OCI-LY7 (cell line): ENCODE measurements around the gene RIN3. TPM values are rescaled to one million over a fixed set of nuclear protein-coding genes. Genes with fewer than 3 reads are reported as not detected.

Experiments
- BruUV-seq: library from RNA; stranded (reverse); fragments of 400-500 nt; replicated peaks from 2 replicates; lab custom pipeline; 2021; lab: Mats Ljungman, UMichigan
- CTCF ChIA-PET: fragments of 300-600 bp; sonication (Branson Sonifier 250); formaldehyde crosslinking; loops from one replicate; lab custom pipeline; 2022; ENCODE audit warnings: antibody characterized with exemption; ENCODE audit not compliant: unreplicated experiment; lab: Charles Lee
- POLR2A ChIA-PET: fragments of 300-600 bp; sonication (Branson Sonifier 250); formaldehyde crosslinking; loops from one replicate; lab custom pipeline; 2022; ENCODE audit warnings: antibody characterized with exemption; lab: Charles Lee
- DNase-seq: peaks from one replicate; pipeline ENCODE4 v3.0.0-alpha.2; 2015; ENCODE audit warnings: low spot score
- H2AFZ ChIP-seq: fragments of 200-600 bp; sonication (generic), shearing (Covaris generic); 2 replicates; pipeline ENCODE4 v1.6.1; 2014; ENCODE audit warnings: mild to moderate bottlenecking, antibody characterized with exemption, low read length, moderate library complexity
- H3K27ac ChIP-seq: fragments of 200-600 bp; sonication (generic); 2 replicates; pipeline ENCODE4 v1.5.1; 2014; ENCODE audit warnings: mixed run types, low read depth, mild to moderate bottlenecking, moderate library complexity, low read length, inconsistent platforms; ENCODE audit not compliant: poor library complexity, severe bottlenecking
- H3K36me3 ChIP-seq: fragments of 200-600 bp; sonication (generic); 2 replicates; pipeline ENCODE4 v1.6.1; 2014; ENCODE audit warnings: mild to moderate bottlenecking, antibody characterized with exemption, low read length, moderate library complexity, mixed read lengths; ENCODE audit not compliant: insufficient read depth
- H3K4me1 ChIP-seq: fragments of 200-600 bp; sonication (generic); 2 replicates; pipeline ENCODE4 v1.5.1; 2014; ENCODE audit warnings: mild to moderate bottlenecking, low read length; ENCODE audit not compliant: insufficient read depth, poor library complexity, severe bottlenecking
- H3K4me2 ChIP-seq: fragments of 200-600 bp; sonication (generic); 2 replicates; pipeline ENCODE4 v1.6.1; 2014; ENCODE audit warnings: mild to moderate bottlenecking, low read length
- H3K4me3 ChIP-seq: fragments of 200-600 bp; sonication (generic); 2 replicates; pipeline ENCODE4 v1.5.1; 2014; ENCODE audit warnings: mild to moderate bottlenecking, low read depth, low read length; ENCODE audit not compliant: poor library complexity, severe bottlenecking
- H3K79me2 ChIP-seq: fragments of 200-600 bp; sonication (generic); 2 replicates; pipeline ENCODE4 v1.6.1; 2016; ENCODE audit warnings: low read depth, mild to moderate bottlenecking, low read length, moderate library complexity, mixed read lengths; ENCODE audit not compliant: insufficient read depth
- H3K9me2 ChIP-seq: fragments of 200-600 bp; sonication (generic); 2 replicates; pipeline ENCODE4 v1.6.1; 2016; ENCODE audit warnings: mild to moderate bottlenecking, low read length, mixed read lengths; ENCODE audit not compliant: insufficient read depth
- H3K9me3 ChIP-seq: fragments of 200-600 bp; sonication (generic); 2 replicates; pipeline ENCODE4 v1.6.1; 2014; ENCODE audit warnings: mild to moderate bottlenecking, mixed run types, low read length, mixed read lengths
- H4K20me1 ChIP-seq: fragments of 200-600 bp; sonication (generic); 2 replicates; pipeline ENCODE4 v1.6.1; 2014; ENCODE audit warnings: mild to moderate bottlenecking, antibody characterized with exemption, low read length, moderate library complexity, mixed read lengths; ENCODE audit not compliant: insufficient read depth
- EZH2phosphoT487 ChIP-seq: fragments of 200-600 bp; sonication (generic); IDR thresholded peaks from 2 replicates; pipeline ENCODE4 v1.6.1; 2018; ENCODE audit warnings: low read depth, borderline replicate concordance, mild to moderate bottlenecking, mixed run types, antibody characterized with exemption, low read length, moderate library complexity, mixed read lengths
- intact Hi-C: fragments of 100-400 bp; cut with micrococcal nuclease; formaldehyde crosslinking; loops from one replicate; pipeline ENCODE4 v1.10.0; 2022; ENCODE audit not compliant: unreplicated experiment
- total RNA-seq, 2 experiments: library from RNA; depleted of rRNA in 1 of 2; stranded (reverse); fragments of >200 nt in 1 of 2; shearing (Covaris generic) in 1 of 2; gene quantifications; 2 replicates each; pipeline ENCODE4 v1.2.3, GENCODE V29; 2014 to 2022
- TF ChIP-seq, protein P1 (sequence below): fragments of 200-600 bp; sonication (generic); conservative IDR thresholded peaks from 2 replicates; pipeline ENCODE4 v1.5.1; 2014; ENCODE audit warnings: mild to moderate bottlenecking, antibody characterized with exemption, low read length, moderate library complexity, mixed read lengths

The RIN3 gene
- total RNA-seq, 2 experiments from 2014 or later: not detected

- ChIA-PET POLR2A (no interaction called here), CTCF (no interaction called here)
Measured at GRCh38 chr14:92482621-92483319, 30.8 kb upstream of the RIN3 start.

DNA sequence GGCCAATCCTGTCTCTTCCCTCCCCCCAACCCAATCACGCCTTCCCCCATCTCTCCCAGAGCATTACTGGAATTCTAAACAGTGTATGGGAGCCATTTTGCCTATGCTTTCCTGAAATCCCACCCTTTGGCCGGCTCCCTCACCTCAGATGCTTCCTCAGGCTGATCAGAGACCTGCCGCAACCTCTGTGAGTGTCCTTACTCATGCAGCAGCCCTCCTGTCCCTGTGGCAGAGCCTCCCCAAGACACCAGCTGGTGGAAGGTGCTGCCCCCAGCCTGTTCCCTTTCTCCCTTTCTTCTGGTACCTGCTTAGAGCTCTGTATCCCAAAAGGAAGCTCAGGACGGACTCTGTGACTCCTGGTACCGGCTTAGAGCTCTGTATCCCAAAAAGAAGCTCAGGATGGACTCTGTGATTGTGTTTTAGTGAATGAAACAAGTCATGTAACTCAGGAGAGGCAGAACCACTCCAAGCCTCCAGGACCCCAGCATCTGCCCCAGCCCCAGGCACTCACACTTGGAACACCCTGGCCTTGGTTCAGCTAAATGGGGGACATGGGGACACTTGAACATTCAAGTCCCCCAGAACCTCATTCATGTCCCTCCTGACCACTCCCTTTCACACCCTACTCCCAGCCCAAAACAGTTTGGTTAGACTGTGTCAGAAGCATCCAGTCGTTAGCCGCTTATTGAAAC, 29.3 kb upstream of the RIN3 start:
- ChIA-PET CTCF (interaction anchor here (0.6 kb wide), 1 partner anchor 279 kb away, joined by 3 read pairs; no protein-coding TSS in a partner anchor), POLR2A (no interaction called here)
- H2AFZ ChIP-seq: no peak overlapping the region
- no peaks in the 10 kb centered on the region for H3K79me2 ChIP-seq
- no peaks in the 10 kb centered on the region for H4K20me1 ChIP-seq
- no peak overlapping the region for H3K4me3 ChIP-seq
- no TSS peak for BruUV-seq
- TF ChIP-seq, protein P1, sequence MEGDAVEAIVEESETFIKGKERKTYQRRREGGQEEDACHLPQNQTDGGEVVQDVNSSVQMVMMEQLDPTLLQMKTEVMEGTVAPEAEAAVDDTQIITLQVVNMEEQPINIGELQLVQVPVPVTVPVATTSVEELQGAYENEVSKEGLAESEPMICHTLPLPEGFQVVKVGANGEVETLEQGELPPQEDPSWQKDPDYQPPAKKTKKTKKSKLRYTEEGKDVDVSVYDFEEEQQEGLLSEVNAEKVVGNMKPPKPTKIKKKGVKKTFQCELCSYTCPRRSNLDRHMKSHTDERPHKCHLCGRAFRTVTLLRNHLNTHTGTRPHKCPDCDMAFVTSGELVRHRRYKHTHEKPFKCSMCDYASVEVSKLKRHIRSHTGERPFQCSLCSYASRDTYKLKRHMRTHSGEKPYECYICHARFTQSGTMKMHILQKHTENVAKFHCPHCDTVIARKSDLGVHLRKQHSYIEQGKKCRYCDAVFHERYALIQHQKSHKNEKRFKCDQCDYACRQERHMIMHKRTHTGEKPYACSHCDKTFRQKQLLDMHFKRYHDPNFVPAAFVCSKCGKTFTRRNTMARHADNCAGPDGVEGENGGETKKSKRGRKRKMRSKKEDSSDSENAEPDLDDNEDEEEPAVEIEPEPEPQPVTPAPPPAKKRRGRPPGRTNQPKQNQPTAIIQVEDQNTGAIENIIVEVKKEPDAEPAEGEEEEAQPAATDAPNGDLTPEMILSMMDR: no peak
- TF ChIP-seq EZH2phosphoT487: no peak
- intact Hi-C loops: no loop called here
- H3K27ac ChIP-seq: no peak overlapping the region
- H3K36me3 ChIP-seq: no peaks in the 10 kb centered on the region
- no peaks in the 10 kb centered on the region for H3K9me2 ChIP-seq
- H3K4me1 ChIP-seq: no peaks in the 10 kb centered on the region
- no peak for DNase-seq
- no peak overlapping the region for H3K4me2 ChIP-seq
- H3K9me3 ChIP-seq: no peaks in the 10 kb centered on the region

More at GRCh38 chr14:92482621-92483319, 30.8 kb upstream of the RIN3 start:
- Histone ChIP-seq H3K9me2 (no peaks in the 10 kb centered on the region), H3K27ac (no peak overlapping the region), H3K4me2 (no peak overlapping the region), H2AFZ (no peak overlapping the region), H3K4me3 (no peak overlapping the region), H3K79me2 (no peaks in the 10 kb centered on the region), H3K9me3 (no peaks in the 10 kb centered on the region), H3K4me1 (no peaks in the 10 kb centered on the region), H3K36me3 (no peaks in the 10 kb centered on the region), H4K20me1 (no peaks in the 10 kb centered on the region)
- DNase-seq: no peak
- intact Hi-C loops: no loop called here
- TF ChIP-seq, protein P1: no peak
- no peak for TF ChIP-seq EZH2phosphoT487
- BruUV-seq: no TSS peak

DNA sequence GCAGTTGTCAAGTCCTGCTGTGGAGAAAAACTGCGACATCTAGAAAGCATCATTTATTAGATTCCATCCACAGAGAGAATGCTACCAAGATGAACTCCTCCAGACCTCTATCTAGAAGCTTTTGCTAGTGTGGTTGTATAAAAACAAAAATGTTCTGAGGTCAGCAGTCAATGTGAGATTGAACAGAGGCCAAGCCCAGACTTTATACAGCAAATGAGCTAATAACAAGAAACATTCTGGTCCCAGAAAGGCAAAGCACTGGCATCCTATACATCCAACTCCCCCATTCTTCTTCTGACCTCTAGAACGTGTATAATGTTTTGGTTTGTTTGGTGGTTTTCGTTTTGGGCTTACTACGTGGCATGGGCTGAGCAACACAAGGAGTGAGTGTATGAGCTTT, 26.7 kb upstream of the RIN3 start:
- no peak for TF ChIP-seq EZH2phosphoT487
- TF ChIP-seq, protein P1: no peak
- Histone ChIP-seq H3K79me2 (no peaks in the 10 kb centered on the region), H3K4me1 (no peaks in the 10 kb centered on the region)

More for the DNA sequence above, 26.7 kb upstream of the RIN3 start:
- Histone ChIP-seq H3K9me2 (no peaks in the 10 kb centered on the region), H3K4me2 (no peak overlapping the region), H3K27ac (no peak overlapping the region), H3K9me3 (no peaks in the 10 kb centered on the region), H2AFZ (no peak overlapping the region), H3K4me3 (no peak overlapping the region), H3K36me3 (no peaks in the 10 kb centered on the region), H4K20me1 (no peaks in the 10 kb centered on the region)
- CTCF ChIA-PET: interaction anchor here (0.5 kb wide), 1 partner anchor 536 kb away, joined by 4 read pairs; no protein-coding TSS in a partner anchor
- no TSS peak for BruUV-seq
- no peak for DNase-seq
- POLR2A ChIA-PET: no interaction called here
- intact Hi-C loops: no loop called here
